Ureter (tissue), 1 donor: ENCODE results near the gene PLXND1. TPM values are rescaled to one million over a fixed set of nuclear protein-coding genes. Genes with fewer than 3 reads are reported as not detected.

Experiments
- DNase-seq: peaks from one replicate; pipeline ENCODE4 v3.0.0-alpha.2; 2020; ENCODE audit warnings: low spot score
- total RNA-seq: library from RNA; stranded (reverse); gene quantifications from one replicate; pipeline ENCODE4 v1.2.4, GENCODE V29; 2023
- donor health status: DM: yes; HTN: yes; CAD: no.

Gene PLXND1
- total RNA-seq, 1 donor from 2014 or later = 138 TPM

GRCh38 chr3:129602730-129603560, 3.5 kb downstream of the PLXND1 start:
- peak; percentile 75 for DNase-seq

GRCh38 chr3:129602309-129602708, 4.2 kb downstream of the PLXND1 start:
- no peak for DNase-seq

- DNase-seq = no peak
Measured at GRCh38 chr3:129601713-129602112, 4.8 kb downstream of the PLXND1 start.

- no peak for DNase-seq
Measured at GRCh38 chr3:129600348-129600747, 6.1 kb downstream of the PLXND1 start.

- no peak for DNase-seq
Measured at GRCh38 chr3:129599607-129600006, 6.9 kb downstream of the PLXND1 start.

GRCh38 chr3:129599073-129599472, 7.4 kb downstream of the PLXND1 start:
- no peak for DNase-seq

GRCh38 chr3:129598484-129598883, 8.0 kb downstream of the PLXND1 start:
- no peak for DNase-seq

GRCh38 chr3:129598000-129598381, 8.5 kb downstream of the PLXND1 start:
- no peak for DNase-seq

GRCh38 chr3:129597087-129597999, 9.1 kb downstream of the PLXND1 start:
- no peak for DNase-seq

- peak; percentile 88 for DNase-seq
Measured at GRCh38 chr3:129596194-129597086, 10.0 kb downstream of the PLXND1 start.

GRCh38 chr3:129595544-129596193, 10.8 kb downstream of the PLXND1 start:
- no peak for DNase-seq

GRCh38 chr3:129594907-129595390, 11.5 kb downstream of the PLXND1 start:
- no peak for DNase-seq

- no peak for DNase-seq
Measured at GRCh38 chr3:129594409-129594808, 12.1 kb downstream of the PLXND1 start.

GRCh38 chr3:129593595-129594339, 12.7 kb downstream of the PLXND1 start:
- DNase-seq = no peak

GRCh38 chr3:129593230-129593594, 13.3 kb downstream of the PLXND1 start:
- no peak for DNase-seq

- DNase-seq = peak; percentile 84
Measured at GRCh38 chr3:129592381-129593131, 13.9 kb downstream of the PLXND1 start.

- DNase-seq = no peak
Measured at GRCh38 chr3:129591932-129592331, 14.5 kb downstream of the PLXND1 start.

GRCh38 chr3:129590215-129590614, 16.3 kb downstream of the PLXND1 start:
- DNase-seq = no peak

GRCh38 chr3:129587566-129588210, 18.8 kb downstream of the PLXND1 start:
- DNase-seq = no peak
